ENCODE data around the gene ANKRD28.

DNA sequence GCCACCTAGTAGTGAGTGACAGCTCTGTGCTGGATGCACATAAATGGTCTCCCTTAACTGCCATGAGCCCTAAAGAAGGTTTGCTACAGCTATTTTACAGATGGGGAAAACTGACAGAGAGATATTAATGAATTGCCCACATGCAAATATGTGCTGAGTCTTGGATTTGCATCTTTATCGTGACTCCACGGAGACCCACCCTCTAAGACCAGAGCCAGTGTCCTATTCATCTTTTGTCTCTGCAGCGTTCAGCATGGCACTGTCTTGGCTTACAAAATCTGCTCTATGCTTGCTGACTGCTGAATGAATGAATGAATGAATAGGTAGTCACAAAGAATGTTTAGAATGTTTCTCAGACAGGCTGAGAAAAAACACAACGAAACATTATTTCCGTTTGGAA, 147.9 kb downstream of the ANKRD28 start:
- no peak for TF ChIP-seq POLR2A (IDR thresholded peaks at IDR 0.05)
- TF ChIP-seq, protein P1, sequence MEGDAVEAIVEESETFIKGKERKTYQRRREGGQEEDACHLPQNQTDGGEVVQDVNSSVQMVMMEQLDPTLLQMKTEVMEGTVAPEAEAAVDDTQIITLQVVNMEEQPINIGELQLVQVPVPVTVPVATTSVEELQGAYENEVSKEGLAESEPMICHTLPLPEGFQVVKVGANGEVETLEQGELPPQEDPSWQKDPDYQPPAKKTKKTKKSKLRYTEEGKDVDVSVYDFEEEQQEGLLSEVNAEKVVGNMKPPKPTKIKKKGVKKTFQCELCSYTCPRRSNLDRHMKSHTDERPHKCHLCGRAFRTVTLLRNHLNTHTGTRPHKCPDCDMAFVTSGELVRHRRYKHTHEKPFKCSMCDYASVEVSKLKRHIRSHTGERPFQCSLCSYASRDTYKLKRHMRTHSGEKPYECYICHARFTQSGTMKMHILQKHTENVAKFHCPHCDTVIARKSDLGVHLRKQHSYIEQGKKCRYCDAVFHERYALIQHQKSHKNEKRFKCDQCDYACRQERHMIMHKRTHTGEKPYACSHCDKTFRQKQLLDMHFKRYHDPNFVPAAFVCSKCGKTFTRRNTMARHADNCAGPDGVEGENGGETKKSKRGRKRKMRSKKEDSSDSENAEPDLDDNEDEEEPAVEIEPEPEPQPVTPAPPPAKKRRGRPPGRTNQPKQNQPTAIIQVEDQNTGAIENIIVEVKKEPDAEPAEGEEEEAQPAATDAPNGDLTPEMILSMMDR (IDR thresholded peaks at IDR 0.05), result no peak
